Endodermal cell (in vitro differentiated cells): ENCODE data around the gene ARHGEF2. TPM values are rescaled to one million over a fixed set of nuclear protein-coding genes. Genes with fewer than 3 reads are reported as not detected.

Source experiments
- DNase-seq: peaks from one replicate; pipeline ENCODE4 v3.0.0-alpha.2; 2017
- H3K27ac ChIP-seq: 2 replicates; pipeline ENCODE4 v1.5.1; 2013; ENCODE audit warnings: mild to moderate bottlenecking, low read depth, low read length, moderate library complexity
- H3K27me3 ChIP-seq: 2 replicates; pipeline ENCODE4 v1.6.1; 2013; ENCODE audit warnings: mild to moderate bottlenecking, low read length, moderate library complexity; ENCODE audit not compliant: insufficient read depth, control insufficient read depth, poor library complexity, severe bottlenecking
- H3K36me3 ChIP-seq: 2 replicates; pipeline ENCODE4 v1.7.0; 2013; ENCODE audit warnings: mild to moderate bottlenecking, low read length, moderate library complexity; ENCODE audit not compliant: control insufficient read depth, insufficient read depth
- H3K4me1 ChIP-seq: one replicate; pipeline ENCODE4 v1.7.0; 2013; ENCODE audit warnings: low read length; ENCODE audit not compliant: control insufficient read depth, insufficient read depth
- H3K4me3 ChIP-seq: 2 replicates; pipeline ENCODE4 v1.5.1; 2013; ENCODE audit warnings: mild to moderate bottlenecking, low read length, moderate library complexity
- H3K9ac ChIP-seq: 2 replicates; pipeline ENCODE4 v1.6.1; 2013; ENCODE audit warnings: mild to moderate bottlenecking, low read length, moderate library complexity; ENCODE audit not compliant: poor library complexity, severe bottlenecking; ENCODE audit errors: extremely low read depth
- H3K9me3 ChIP-seq: 2 replicates; pipeline ENCODE4 v1.6.1; 2013; ENCODE audit warnings: mild to moderate bottlenecking, low read length, moderate library complexity; ENCODE audit not compliant: control insufficient read depth
- H3K27ac Mint-ChIP-seq: 2 replicates; pipeline ENCODE4 v1.8.0; 2020; ENCODE audit warnings: mixed read lengths
- H3K27me3 Mint-ChIP-seq: 2 replicates; pipeline ENCODE4 v1.8.0; 2021; ENCODE audit warnings: mild to moderate bottlenecking, mixed read lengths; ENCODE audit not compliant: insufficient read depth
- H3K36me3 Mint-ChIP-seq: 2 replicates; pipeline ENCODE4 v1.8.0; 2020; ENCODE audit warnings: low read depth, mixed read lengths
- H3K4me1 Mint-ChIP-seq: 2 replicates; pipeline ENCODE4 v1.8.0; 2020; ENCODE audit warnings: mixed read lengths
- H3K4me3 Mint-ChIP-seq: 2 replicates; pipeline ENCODE4 v1.8.0; 2020; ENCODE audit warnings: mild to moderate bottlenecking, moderate library complexity, mixed read lengths
- H3K9me3 Mint-ChIP-seq: 2 replicates; pipeline ENCODE4 v1.8.0; 2020; ENCODE audit warnings: mild to moderate bottlenecking, mixed read lengths
- CTCF ChIP-seq: fragments of 200-600 bp; sonication (generic); conservative IDR thresholded peaks from 2 replicates; pipeline ENCODE4 v1.5.0; 2021; ENCODE audit warnings: antibody characterized with exemption, mild to moderate bottlenecking
- WGBS, 2 experiments: methylation state at CpG; one replicate each; pipeline versions ENCODE4 v1.1.5 to v1.1.7; 2013; ENCODE audit warnings: missing lambda C conversion rate in 2 of 2, mixed read lengths in 1 of 2; ENCODE audit not compliant: insufficient coverage in 1 of 2, insufficient read length in 1 of 2; 5-methylcytosine and 5-hydroxymethylcytosine counted together
- total RNA-seq, 2 donors: library from RNA; stranded (reverse); fragmentation: NEBNext Ultra II Directional in 1 of 2; extraction: Animal tissue kit (Norgen Biotek cat#: 25700) in 1 of 2; gene quantifications; 2 replicates in 1 of 2; 3 replicates in 1 of 2; pipeline ENCODE4 v1.2.1, GENCODE V29; 2021

ARHGEF2 gene
- total RNA-seq, 2 donors from 2014 or later, result 134 to 147 TPM

DNA sequence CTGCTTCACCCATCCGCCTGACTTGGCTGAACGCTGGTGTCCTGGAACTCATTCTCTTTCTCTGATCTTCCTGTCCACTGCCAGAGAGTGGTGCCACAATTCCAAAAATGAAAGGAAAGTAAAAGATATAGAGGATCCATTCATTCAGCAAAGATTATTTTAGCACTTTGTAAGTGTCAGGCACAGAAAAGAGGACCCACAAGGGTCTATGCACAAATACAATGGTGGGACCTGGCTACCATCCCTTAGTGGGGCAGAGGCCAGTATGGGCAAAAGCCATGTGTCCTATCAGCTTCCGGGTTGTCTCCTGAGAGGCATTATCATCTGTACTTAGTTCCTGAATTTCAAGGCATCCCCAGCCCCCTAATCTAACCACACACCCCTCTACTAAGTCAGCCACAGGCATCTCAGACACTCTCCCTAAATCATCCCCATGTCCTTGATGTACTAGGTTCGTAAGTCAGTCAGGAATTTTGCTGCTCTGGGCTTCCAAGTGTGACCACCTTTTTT is 23.4 kb upstream of the ARHGEF2 start:
- peaks cover 2% of the 10 kb centered on the region for H3K36me3 Mint-ChIP-seq
- Histone ChIP-seq H3K36me3 (peaks cover 1% of the 10 kb centered on the region), H3K9ac (no peak overlapping the region), H3K4me1 (peaks cover 4% of the 10 kb centered on the region), H3K4me3 (no peak overlapping the region), H3K27me3 (no peaks in the 10 kb centered on the region), H3K9me3 (no peaks in the 10 kb centered on the region), H3K27ac (no peak overlapping the region)
- H3K27me3 Mint-ChIP-seq, result no peaks in the 10 kb centered on the region
- H3K9me3 Mint-ChIP-seq, result no peaks in the 10 kb centered on the region
- no peak for TF ChIP-seq CTCF
- H3K4me3 Mint-ChIP-seq, result no peak overlapping the region
- WGBS, 2 experiments, result 93 to 96% methylated on average over 3 to 4 of the region's 4 CpGs
- H3K4me1 Mint-ChIP-seq, result peaks cover 8% of the 10 kb centered on the region
- H3K27ac Mint-ChIP-seq, result no peak overlapping the region
- no peak for DNase-seq

- H3K9me3 ChIP-seq, result no peaks in the 10 kb centered on the region
- H3K27me3 Mint-ChIP-seq, result no peaks in the 10 kb centered on the region
- H3K4me3 ChIP-seq, result no peak overlapping the region
- 91 to 92% methylated on average over 8 to 10 of the region's 10 CpGs for WGBS, 2 experiments
- peaks cover 4% of the 10 kb centered on the region for H3K4me1 ChIP-seq
- no peak overlapping the region for H3K9ac ChIP-seq
- H3K27me3 ChIP-seq, result no peaks in the 10 kb centered on the region
- peaks cover 11% of the 10 kb centered on the region for H3K4me1 Mint-ChIP-seq
- H3K4me3 Mint-ChIP-seq, result no peak overlapping the region
- H3K36me3 ChIP-seq, result no peaks in the 10 kb centered on the region
- H3K27ac Mint-ChIP-seq, result no peak overlapping the region
- no peaks in the 10 kb centered on the region for H3K9me3 Mint-ChIP-seq
- no peak for DNase-seq
- H3K36me3 Mint-ChIP-seq, result no peaks in the 10 kb centered on the region
- no peak overlapping the region for H3K27ac ChIP-seq
- no peak for TF ChIP-seq CTCF
Observed at GRCh38 chr1:156001021-156001661, 22.8 kb upstream of the ARHGEF2 start.

DNA sequence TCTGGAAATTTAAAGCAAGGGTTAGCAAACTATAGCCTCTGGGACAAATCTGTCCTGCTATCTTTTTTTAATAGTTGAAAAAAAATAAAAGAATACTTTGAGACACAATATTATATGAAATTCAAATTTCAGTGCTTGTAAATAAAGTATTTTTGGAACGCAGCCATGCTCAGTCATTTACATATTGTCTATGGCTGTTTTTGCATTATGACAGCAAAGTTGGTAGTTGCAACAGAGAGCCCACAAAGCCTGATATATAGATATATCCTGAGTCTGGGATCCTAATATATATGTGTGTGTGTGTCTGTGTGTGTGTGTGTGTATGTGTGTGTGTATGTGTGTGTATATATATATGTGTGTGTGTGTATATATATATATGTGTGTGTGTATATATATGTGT is 21.6 kb upstream of the ARHGEF2 start:
- Histone ChIP-seq H3K27ac (no peak overlapping the region), H3K36me3 (no peaks in the 10 kb centered on the region), H3K4me3 (no peak overlapping the region), H3K27me3 (no peaks in the 10 kb centered on the region), H3K9me3 (no peaks in the 10 kb centered on the region), H3K9ac (no peak overlapping the region), H3K4me1 (peaks cover 6% of the 10 kb centered on the region)
- no peak overlapping the region for H3K4me3 Mint-ChIP-seq
- WGBS, 2 experiments, result 100% methylated on average over 1 of the region's 1 CpG
- H3K27me3 Mint-ChIP-seq, result no peaks in the 10 kb centered on the region
- no peaks in the 10 kb centered on the region for H3K36me3 Mint-ChIP-seq
- H3K4me1 Mint-ChIP-seq, result peaks cover 10% of the 10 kb centered on the region
- no peak for TF ChIP-seq CTCF
- H3K9me3 Mint-ChIP-seq, result no peaks in the 10 kb centered on the region
- no peak for DNase-seq
- no peak overlapping the region for H3K27ac Mint-ChIP-seq
